ENCODE results near the gene VWCE.

VWCE gene

DNA sequence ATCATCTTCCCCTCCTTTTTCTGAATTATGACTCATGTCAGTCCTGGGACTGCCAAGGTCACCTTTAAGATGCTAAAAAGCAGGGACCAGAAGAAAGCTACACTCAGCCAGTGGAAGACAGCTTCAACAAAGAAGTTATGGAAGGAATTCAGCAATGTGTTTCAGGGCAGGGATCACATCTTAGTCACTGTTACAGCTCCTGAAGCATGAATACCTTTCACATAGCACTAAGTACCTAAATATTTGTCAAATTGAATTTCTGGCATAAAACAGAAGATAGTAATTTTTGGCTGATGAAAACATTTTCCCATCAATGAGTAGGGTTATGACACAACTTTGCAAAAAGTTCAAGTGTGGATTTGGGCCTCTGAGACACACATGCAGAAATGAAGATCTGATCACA is 32.6 kb upstream of the VWCE start:
- no peak for DNase-seq (ENCODE audit: low read depth)

DNA sequence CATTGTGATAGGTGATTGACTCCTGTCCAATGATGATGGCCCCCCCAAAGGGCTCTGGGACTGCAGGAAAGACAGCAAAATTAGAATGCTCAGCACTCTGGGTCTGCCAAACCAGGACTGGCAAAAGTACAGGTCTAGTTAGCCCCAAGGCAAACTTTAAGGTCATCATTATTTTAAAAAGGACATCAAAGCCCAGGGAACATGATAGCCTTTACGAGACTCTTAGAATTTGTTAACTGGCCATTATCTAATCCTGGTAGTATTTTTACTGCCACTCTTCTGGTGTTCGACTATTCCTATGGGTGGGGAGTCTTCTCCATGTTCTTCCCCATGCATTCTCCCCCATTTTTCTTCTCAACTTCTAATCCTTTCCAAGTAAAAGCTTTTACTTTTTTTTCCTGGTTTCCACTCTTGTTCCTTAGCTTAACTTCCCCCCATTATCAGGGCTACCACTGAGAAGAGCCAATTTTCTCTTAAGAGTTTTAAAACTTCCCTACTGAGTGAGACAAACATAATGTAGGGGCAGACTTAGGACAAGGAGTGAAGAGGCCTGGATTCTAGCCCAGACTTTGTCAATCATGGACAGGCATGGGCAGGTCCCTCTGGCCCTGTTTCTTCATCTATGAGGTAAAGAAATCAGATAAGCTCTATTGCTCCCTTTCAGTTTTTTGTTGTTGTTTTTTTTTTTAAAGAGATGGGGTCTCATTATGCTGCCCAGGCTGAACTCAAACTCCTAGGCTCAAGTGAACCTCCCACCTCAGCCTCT is 30.7 kb upstream of the VWCE start:
- TF ChIP-seq, protein P1, sequence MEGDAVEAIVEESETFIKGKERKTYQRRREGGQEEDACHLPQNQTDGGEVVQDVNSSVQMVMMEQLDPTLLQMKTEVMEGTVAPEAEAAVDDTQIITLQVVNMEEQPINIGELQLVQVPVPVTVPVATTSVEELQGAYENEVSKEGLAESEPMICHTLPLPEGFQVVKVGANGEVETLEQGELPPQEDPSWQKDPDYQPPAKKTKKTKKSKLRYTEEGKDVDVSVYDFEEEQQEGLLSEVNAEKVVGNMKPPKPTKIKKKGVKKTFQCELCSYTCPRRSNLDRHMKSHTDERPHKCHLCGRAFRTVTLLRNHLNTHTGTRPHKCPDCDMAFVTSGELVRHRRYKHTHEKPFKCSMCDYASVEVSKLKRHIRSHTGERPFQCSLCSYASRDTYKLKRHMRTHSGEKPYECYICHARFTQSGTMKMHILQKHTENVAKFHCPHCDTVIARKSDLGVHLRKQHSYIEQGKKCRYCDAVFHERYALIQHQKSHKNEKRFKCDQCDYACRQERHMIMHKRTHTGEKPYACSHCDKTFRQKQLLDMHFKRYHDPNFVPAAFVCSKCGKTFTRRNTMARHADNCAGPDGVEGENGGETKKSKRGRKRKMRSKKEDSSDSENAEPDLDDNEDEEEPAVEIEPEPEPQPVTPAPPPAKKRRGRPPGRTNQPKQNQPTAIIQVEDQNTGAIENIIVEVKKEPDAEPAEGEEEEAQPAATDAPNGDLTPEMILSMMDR (IDR thresholded peaks at IDR 0.05; ENCODE audit: control insufficient read depth, insufficient read depth, low read depth, low read length, missing control alignments) = no peak
- H3K4me3 ChIP-seq (ENCODE audit: control insufficient read depth, low read depth, low read length) = no peak overlapping the region
- no peak for DNase-seq (ENCODE audit: low read depth)

More for the DNA sequence above, 32.6 kb upstream of the VWCE start:
- TF ChIP-seq, protein P1 (IDR thresholded peaks at IDR 0.05; ENCODE audit: control insufficient read depth, insufficient read depth, low read depth, low read length, missing control alignments) = no peak
- no peak overlapping the region for H3K4me3 ChIP-seq (ENCODE audit: control insufficient read depth, low read depth, low read length)

DNA sequence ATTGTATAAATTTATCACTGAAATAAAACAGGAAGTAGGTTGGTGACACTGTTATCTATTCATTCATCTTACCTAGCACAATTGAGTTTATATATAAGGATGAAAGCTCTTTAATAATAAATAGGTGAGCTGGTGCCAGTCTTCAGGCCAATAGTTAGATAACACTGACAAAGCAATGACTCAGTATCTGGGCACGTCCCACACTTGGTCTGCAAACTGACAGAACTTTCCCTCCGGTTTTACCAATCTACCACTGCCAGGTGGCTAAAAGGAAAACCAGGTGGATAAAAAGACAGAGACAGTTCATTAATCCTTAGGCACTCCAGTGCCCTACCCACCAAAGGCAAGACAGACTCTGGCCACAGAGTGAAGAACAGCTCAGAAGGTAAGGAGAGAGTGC is 20.1 kb upstream of the VWCE start:
- DNase-seq (ENCODE audit: low read depth) = no peak
- TF ChIP-seq, protein P1 (IDR thresholded peaks at IDR 0.05; ENCODE audit: control insufficient read depth, insufficient read depth, low read depth, low read length, missing control alignments) = no peak
- no peak overlapping the region for H3K4me3 ChIP-seq (ENCODE audit: control insufficient read depth, low read depth, low read length)

DNA sequence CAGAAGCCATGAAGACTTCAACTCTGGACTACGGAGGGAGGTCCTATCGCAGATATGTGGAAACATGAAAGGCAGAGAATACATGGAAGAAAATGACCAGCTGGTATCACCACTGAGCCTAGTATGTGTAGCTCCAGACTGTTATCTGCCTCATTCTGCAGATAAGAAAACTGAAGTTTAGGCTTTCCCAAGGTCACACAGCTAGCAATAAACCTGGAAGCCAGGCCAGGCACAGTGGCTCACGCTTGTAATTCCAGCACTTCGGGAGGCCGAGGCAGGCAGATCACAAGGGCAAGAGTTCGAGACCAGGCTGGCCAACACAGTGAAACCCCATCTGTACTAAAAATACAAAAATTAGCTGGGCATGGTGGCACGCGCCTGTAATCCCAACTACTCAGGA is 15.6 kb upstream of the VWCE start:
- TF ChIP-seq, protein P1 (IDR thresholded peaks at IDR 0.05; ENCODE audit: control insufficient read depth, insufficient read depth, low read depth, low read length, missing control alignments) = no peak
- H3K4me3 ChIP-seq (ENCODE audit: control insufficient read depth, low read depth, low read length) = no peak overlapping the region
- DNase-seq (ENCODE audit: low read depth) = no peak

DNA sequence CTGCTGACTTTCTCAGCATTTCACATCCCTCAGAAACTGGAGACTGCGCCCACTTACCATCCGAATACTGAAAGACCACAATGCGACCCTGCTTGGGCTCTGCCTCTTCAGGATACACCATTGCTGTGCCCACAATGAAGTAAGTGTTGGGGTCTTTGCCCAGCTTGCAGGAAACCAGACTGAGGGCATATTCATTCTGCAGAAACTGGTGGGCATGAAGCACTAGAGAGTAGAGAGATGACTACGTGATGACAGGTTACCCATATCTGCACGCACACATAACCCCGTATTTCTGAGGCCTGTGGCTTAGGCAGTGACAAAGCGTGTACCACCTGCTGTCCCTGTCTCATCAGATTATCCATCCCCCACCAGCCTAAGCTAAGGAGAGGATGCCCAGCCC is 14.6 kb upstream of the VWCE start:
- H3K4me3 ChIP-seq (ENCODE audit: control insufficient read depth, low read depth, low read length) = no peak overlapping the region
- TF ChIP-seq, protein P1 (IDR thresholded peaks at IDR 0.05; ENCODE audit: control insufficient read depth, insufficient read depth, low read depth, low read length, missing control alignments) = no peak
- no peak for DNase-seq (ENCODE audit: low read depth)

DNA sequence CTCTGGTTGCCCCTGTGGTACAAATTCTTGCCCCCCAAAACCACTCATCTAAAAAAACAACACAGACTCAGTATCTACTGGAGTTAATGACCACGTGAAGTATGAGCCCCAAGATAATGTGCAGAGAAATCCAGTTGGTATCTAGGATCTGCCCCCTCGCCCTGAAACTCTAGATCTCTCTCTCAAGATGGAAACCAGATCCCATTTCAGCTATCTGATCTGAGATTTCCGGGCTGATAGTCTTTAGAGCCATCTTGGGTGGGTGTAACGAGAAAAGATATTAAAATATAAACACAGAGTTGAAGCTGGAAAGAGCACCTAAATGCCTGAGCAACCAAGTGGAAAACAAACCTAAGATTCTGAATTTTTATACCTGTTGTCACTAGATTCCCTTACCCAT is 14.0 kb upstream of the VWCE start:
- DNase-seq (ENCODE audit: low read depth) = no peak
- TF ChIP-seq, protein P1 (IDR thresholded peaks at IDR 0.05; ENCODE audit: control insufficient read depth, insufficient read depth, low read depth, low read length, missing control alignments) = no peak
- H3K4me3 ChIP-seq (ENCODE audit: control insufficient read depth, low read depth, low read length) = no peak overlapping the region

All from AG09309 (cell line).